ENCODE data around the gene TENM3. TPM values are rescaled to one million over a fixed set of nuclear protein-coding genes. Genes with fewer than 3 reads are reported as not detected.

TENM3 gene
- total RNA-seq, 1 donor from 2014 or later, result 40.4 TPM

DNA sequence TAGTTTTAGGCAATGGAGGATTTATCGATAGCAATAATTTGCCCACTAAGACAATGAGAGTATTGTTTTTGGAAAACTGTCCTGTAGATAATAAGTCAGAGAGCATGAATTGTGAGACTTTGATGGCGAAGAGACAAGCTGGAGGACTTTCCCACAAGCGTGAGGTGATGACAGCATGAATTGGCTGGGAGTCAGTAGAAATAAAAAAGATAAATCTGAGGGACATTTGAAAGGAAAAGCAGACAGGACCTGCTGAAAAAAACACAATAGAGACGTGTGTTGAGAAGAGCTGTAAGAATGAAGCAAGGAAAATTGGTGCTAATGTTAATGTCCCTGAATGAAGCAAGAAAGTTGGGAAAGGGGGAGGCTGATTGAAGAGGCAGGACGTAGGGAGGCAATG is 440.5 kb downstream of the TENM3 start:
- no peak overlapping the region for H3K27ac Mint-ChIP-seq
- H3K4me3 Mint-ChIP-seq (ENCODE audit: low read depth), result no peak overlapping the region
- H3K9me3 Mint-ChIP-seq (ENCODE audit: low read depth), result no peaks in the 10 kb centered on the region
- no peak for DNase-seq (ENCODE audit: low spot score, unreplicated experiment)
- H3K27me3 Mint-ChIP-seq, result no peaks in the 10 kb centered on the region
- H3K36me3 Mint-ChIP-seq (ENCODE audit: insufficient read depth), result peaks cover 8% of the 10 kb centered on the region
- no peak for TF ChIP-seq CTCF (IDR thresholded peaks at IDR 0.05; ENCODE audit: unreplicated experiment)
- H3K4me1 Mint-ChIP-seq (ENCODE audit: low read depth), result peaks cover 18% of the 10 kb centered on the region

DNA sequence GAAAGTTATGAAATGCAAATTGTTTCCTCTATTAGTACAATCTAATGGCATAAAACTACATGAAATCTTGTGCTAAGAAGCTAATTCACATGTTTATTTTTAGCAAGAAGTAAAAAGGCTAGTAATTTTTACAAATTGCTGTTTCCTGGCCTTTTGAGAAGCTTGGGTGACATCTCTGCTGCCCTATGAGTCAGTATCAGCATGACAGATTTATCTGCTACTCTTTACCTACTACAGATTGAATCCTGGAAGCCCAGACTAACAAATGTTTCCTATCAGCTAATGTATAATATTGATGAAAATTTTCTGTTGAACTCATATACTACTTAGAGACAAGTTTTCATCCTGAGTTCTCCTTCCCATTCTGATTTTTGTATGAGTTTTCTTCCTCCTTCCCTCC is 441.6 kb downstream of the TENM3 start:
- no peak for DNase-seq (ENCODE audit: low spot score, unreplicated experiment)
- no peaks in the 10 kb centered on the region for H3K9me3 Mint-ChIP-seq (ENCODE audit: low read depth)
- TF ChIP-seq CTCF (IDR thresholded peaks at IDR 0.05; ENCODE audit: unreplicated experiment), result no peak
- H3K27me3 Mint-ChIP-seq, result no peaks in the 10 kb centered on the region
- H3K4me1 Mint-ChIP-seq (ENCODE audit: low read depth), result peaks cover 16% of the 10 kb centered on the region
- H3K4me3 Mint-ChIP-seq (ENCODE audit: low read depth), result no peak overlapping the region
- H3K27ac Mint-ChIP-seq, result no peak overlapping the region
- peaks cover 13% of the 10 kb centered on the region for H3K36me3 Mint-ChIP-seq (ENCODE audit: insufficient read depth)

DNA sequence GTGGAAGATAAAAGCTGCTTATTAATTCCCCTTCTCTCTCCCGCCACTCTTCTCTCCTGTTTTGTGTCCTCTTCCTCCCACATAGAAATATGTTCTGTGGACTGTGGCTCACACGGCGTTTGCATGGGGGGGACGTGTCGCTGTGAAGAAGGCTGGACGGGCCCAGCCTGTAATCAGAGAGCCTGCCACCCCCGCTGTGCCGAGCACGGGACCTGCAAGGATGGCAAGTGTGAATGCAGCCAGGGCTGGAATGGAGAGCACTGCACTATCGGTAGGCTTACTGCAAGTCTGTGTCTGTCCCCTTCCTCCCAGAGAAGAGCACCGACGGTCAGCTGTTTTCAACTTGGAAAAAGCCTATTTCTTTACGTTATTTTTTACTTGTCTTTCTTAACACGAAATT is 444.9 kb downstream of the TENM3 start:
- Mint-ChIP-seq H3K4me3 (ENCODE audit: low read depth) (no peak overlapping the region), H3K4me1 (ENCODE audit: low read depth) (peaks cover 3% of the 10 kb centered on the region), H3K9me3 (ENCODE audit: low read depth) (peaks cover 3% of the 10 kb centered on the region), H3K27me3 (no peaks in the 10 kb centered on the region), H3K27ac (no peak overlapping the region), H3K36me3 (ENCODE audit: insufficient read depth) (peaks cover 13% of the 10 kb centered on the region)
- TF ChIP-seq CTCF (IDR thresholded peaks at IDR 0.05; ENCODE audit: unreplicated experiment), result no peak
- DNase-seq (ENCODE audit: low spot score, unreplicated experiment), result no peak

DNA sequence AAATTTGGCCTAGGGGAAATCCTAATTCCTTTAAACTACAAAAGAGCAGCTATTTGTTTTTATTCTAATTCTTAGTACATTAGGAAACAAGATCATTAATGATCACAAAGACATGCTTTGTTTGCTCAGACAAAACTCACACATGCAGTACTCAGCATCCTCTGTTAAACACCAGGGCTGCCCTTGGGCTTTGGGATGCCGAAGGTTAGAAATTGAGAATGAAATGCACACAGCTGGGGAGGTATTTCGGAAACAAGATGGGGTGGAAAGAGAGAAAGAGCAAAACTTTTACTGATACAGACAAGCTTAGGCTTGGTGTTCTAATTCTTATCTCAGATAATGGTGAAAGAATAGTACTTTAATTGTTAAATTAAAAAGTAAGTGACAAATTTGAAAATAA is 451.3 kb downstream of the TENM3 start:
- peaks cover 3% of the 10 kb centered on the region for H3K9me3 Mint-ChIP-seq (ENCODE audit: low read depth)
- TF ChIP-seq CTCF (IDR thresholded peaks at IDR 0.05; ENCODE audit: unreplicated experiment), result no peak
- no peaks in the 10 kb centered on the region for H3K27me3 Mint-ChIP-seq
- H3K36me3 Mint-ChIP-seq (ENCODE audit: insufficient read depth), result peaks cover 5% of the 10 kb centered on the region
- no peak overlapping the region for H3K4me3 Mint-ChIP-seq (ENCODE audit: low read depth)
- no peaks in the 10 kb centered on the region for H3K4me1 Mint-ChIP-seq (ENCODE audit: low read depth)
- no peak overlapping the region for H3K27ac Mint-ChIP-seq
- no peak for DNase-seq (ENCODE audit: low spot score, unreplicated experiment)

DNA sequence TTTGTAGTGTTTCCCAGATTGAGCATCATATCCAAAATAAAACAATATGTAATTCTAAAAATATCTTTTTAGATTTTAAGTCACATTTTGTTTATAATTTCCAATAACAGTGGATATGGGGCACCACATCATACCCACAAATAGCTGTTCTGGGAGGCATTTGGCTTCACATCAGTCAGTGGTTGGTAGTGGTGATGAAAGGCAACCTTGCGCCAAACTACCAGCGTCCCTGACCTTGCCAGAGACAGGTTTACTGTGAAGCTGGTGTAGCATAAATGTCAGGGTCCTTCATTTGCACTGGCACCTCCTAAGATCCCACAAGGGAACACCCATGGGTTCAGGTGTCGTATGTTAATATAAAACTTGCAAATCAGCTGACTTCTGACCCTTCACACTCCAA is 451.8 kb downstream of the TENM3 start:
- no peaks in the 10 kb centered on the region for H3K4me1 Mint-ChIP-seq (ENCODE audit: low read depth)
- no peak for DNase-seq (ENCODE audit: low spot score, unreplicated experiment)
- H3K36me3 Mint-ChIP-seq (ENCODE audit: insufficient read depth), result peaks cover 5% of the 10 kb centered on the region
- no peak overlapping the region for H3K4me3 Mint-ChIP-seq (ENCODE audit: low read depth)
- H3K27me3 Mint-ChIP-seq, result no peaks in the 10 kb centered on the region
- peaks cover 3% of the 10 kb centered on the region for H3K9me3 Mint-ChIP-seq (ENCODE audit: low read depth)
- no peak overlapping the region for H3K27ac Mint-ChIP-seq
- TF ChIP-seq CTCF (IDR thresholded peaks at IDR 0.05; ENCODE audit: unreplicated experiment), result no peak

Measured in progenitor cell of endocrine pancreas (in vitro differentiated cells).